Measurements from ENCODE around the gene KCNH4.

DNA sequence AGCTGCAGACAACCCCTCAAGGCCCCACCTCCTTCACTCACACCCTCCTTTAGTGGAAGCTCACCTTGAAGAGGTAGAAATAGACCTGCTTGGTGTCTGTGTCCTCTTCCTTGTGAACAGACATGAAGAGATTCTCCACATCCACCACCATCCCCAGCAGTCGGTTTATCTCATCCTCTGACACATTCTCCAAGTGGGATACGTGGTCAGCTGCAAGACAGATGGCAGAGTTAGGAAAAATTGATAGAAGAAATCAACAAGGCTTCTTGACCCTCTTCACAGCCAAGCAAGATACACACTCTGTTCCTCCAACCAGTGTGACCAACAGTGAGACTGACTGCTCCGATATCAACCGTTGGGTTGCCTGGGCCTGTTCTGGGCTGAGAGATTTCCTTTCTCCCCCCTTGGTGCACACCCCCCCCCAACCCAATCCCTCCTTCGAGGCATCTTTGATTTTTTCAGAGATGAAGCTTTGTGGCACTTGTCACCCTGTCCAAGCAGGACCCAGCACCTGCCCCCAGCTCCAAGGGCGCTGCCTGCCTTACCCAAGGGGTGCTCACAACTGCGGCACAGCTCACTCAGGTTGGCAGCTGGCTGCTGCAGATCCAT, 60.7 kb downstream of the KCNH4 start:
- TF ChIP-seq POLR2A (IDR thresholded peaks at IDR 0.05): no peak
- TF ChIP-seq, protein P1, sequence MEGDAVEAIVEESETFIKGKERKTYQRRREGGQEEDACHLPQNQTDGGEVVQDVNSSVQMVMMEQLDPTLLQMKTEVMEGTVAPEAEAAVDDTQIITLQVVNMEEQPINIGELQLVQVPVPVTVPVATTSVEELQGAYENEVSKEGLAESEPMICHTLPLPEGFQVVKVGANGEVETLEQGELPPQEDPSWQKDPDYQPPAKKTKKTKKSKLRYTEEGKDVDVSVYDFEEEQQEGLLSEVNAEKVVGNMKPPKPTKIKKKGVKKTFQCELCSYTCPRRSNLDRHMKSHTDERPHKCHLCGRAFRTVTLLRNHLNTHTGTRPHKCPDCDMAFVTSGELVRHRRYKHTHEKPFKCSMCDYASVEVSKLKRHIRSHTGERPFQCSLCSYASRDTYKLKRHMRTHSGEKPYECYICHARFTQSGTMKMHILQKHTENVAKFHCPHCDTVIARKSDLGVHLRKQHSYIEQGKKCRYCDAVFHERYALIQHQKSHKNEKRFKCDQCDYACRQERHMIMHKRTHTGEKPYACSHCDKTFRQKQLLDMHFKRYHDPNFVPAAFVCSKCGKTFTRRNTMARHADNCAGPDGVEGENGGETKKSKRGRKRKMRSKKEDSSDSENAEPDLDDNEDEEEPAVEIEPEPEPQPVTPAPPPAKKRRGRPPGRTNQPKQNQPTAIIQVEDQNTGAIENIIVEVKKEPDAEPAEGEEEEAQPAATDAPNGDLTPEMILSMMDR (IDR thresholded peaks at IDR 0.05): no peak

All from body of pancreas (tissue), 4 donors.